RWPE1 (cell line): ENCODE data around the gene CTNNAL1.

ENCODE experiments used
- CTCF ChIA-PET: fragments of 350-600 bp; sonication (Branson Sonifier 250); formaldehyde crosslinking; extraction: SDS; loops from one replicate; lab custom pipeline; 2021; lab: Yijun Ruan, JAX
- POLR2A ChIA-PET: fragments of 400-600 bp; formaldehyde crosslinking; extraction: SDS; loops from one replicate; lab custom pipeline; 2020; ENCODE audit warnings: antibody characterized with exemption; ENCODE audit not compliant: low non-redundant PET; lab: Yijun Ruan, JAX
- DNase-seq: peaks from one replicate; pipeline ENCODE4 v3.0.0; 2012; ENCODE audit warnings: low spot score
- H3K27ac ChIP-seq: fragments of 450-650 bp; 2 replicates; pipeline ENCODE4 v1.5.1; 2017
- TF ChIP-seq, protein P1 (sequence below): fragments of 450-650 bp; conservative IDR thresholded peaks from 2 replicates; pipeline ENCODE4 v1.5.1; 2017; ENCODE audit warnings: low read depth, mild to moderate bottlenecking

Gene CTNNAL1

DNA sequence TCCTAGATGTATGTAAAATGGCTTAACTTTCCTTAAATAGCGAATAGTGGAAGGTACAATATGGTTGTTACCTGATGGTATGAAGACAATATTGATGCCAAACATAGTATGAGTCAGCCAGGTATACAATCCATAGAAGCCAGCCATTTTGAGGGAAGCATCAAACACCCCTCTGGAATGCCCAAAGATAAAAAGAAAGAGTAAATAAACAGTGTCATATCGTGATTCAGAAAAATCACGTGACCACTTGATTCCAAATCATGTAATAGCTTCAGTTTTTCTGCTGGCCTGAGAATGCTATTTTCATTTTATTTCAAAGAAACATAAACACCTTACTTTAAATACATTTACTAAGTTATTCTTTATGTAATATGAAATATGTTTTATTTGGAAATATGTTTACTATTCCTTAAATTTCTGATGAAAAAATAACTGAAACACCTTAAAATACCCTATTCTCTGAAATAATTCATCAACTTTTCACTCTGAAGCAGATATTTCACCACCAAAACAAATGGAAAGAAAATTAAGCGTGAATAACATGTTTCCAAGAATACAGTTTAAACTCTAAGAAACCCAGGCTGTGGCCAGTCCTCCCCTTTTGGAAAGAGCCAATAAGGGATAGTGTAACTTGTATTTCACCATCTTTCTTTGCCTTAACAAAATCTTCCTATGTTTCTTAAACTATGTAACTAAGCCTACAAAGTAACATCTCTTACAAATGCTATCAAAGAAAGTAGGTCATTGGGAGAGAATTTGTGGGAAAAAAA, 24.8 kb upstream of the CTNNAL1 start:
- H3K27ac ChIP-seq, result no peak overlapping the region
- CTCF ChIA-PET, result no interaction called here
- peak; percentile 77 for DNase-seq
- TF ChIP-seq, protein P1, sequence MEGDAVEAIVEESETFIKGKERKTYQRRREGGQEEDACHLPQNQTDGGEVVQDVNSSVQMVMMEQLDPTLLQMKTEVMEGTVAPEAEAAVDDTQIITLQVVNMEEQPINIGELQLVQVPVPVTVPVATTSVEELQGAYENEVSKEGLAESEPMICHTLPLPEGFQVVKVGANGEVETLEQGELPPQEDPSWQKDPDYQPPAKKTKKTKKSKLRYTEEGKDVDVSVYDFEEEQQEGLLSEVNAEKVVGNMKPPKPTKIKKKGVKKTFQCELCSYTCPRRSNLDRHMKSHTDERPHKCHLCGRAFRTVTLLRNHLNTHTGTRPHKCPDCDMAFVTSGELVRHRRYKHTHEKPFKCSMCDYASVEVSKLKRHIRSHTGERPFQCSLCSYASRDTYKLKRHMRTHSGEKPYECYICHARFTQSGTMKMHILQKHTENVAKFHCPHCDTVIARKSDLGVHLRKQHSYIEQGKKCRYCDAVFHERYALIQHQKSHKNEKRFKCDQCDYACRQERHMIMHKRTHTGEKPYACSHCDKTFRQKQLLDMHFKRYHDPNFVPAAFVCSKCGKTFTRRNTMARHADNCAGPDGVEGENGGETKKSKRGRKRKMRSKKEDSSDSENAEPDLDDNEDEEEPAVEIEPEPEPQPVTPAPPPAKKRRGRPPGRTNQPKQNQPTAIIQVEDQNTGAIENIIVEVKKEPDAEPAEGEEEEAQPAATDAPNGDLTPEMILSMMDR, result no peak
- POLR2A ChIA-PET, result no interaction called here

DNA sequence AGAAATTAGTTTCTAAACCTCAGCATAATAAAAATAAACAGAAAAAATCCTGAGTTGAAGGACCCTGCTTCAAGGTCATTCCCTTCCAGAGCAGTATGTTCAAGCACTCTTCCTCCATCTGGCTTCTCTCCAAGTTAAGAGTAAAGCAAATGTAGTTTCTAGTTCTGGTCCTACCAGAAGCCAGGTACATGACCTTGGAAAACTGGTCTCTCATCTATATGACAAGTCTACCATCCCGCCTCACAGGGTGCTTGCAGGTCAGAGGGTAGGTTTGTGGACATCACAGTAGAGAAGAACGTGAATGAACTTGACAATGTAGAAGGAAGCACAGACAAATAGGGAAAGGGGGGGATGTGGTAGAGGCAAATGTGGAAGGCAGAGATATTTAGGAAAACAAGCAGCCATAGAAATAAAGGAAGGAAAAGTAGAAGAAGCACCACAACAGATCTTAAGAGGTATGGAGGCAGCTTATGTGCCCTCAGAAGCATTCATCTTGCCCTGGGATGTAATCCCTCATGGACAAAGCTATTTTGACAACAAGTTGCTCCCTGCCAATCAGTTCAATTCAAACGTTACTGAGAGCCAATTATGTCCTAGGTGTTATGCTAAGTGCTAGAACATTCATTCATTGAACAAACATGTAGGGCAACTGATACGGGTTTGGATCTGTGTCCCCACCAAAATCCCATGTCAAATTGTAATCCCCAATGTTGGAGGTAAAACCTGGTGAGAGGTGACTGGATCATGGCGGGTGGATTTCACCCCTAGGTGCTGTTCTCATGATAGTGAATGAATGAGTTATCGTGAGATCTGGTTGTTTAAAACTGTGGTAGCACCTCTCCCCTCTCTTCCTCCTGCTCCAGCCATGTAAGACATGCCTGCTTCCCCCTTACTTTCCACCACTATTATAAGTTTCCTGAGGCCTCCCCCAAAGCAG, 23.7 kb upstream of the CTNNAL1 start:
- TF ChIP-seq, protein P1, result no peak
- no peak overlapping the region for H3K27ac ChIP-seq
- ChIA-PET CTCF (interaction anchor here (0.5 kb wide), 1 partner anchor 35 kb away, joined by 3 read pairs; no protein-coding TSS in a partner anchor), POLR2A (no interaction called here)
- no peak for DNase-seq

DNA sequence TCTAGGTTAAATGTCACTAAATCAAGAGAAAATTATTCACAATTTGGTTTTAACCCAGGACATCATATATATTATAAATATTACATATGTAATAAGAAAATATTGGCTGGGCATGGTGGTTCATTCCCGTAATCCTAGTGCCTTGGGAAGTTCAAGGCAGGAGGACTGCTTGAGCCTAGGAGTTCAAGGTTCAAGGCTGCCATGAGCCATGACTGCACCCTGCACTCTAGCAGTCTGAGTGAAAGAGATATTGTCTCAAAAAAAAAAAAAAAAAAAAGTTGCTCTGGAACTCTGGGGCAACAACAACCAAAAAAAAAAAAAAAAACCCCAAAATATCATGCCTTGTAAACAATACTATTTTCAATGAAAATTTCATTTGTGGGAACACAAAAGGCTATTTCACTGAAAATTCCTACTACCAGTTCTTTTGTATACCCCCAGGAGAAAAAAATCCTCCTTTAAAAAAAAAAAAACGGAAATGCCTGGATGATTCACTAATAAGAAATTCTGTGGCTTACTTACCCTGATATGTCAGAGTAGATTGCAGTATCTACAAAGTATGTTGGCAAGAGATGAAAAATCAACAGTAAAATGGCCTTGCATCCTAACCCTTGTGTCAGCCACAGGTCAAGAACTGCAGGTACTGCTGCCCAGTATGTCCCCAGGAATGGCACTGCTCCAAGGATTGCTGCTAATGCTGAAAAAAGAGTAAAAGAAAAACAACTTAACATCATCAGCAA, 22.6 kb upstream of the CTNNAL1 start:
- CTCF ChIA-PET, result no interaction called here
- TF ChIP-seq, protein P1, result no peak

DNA sequence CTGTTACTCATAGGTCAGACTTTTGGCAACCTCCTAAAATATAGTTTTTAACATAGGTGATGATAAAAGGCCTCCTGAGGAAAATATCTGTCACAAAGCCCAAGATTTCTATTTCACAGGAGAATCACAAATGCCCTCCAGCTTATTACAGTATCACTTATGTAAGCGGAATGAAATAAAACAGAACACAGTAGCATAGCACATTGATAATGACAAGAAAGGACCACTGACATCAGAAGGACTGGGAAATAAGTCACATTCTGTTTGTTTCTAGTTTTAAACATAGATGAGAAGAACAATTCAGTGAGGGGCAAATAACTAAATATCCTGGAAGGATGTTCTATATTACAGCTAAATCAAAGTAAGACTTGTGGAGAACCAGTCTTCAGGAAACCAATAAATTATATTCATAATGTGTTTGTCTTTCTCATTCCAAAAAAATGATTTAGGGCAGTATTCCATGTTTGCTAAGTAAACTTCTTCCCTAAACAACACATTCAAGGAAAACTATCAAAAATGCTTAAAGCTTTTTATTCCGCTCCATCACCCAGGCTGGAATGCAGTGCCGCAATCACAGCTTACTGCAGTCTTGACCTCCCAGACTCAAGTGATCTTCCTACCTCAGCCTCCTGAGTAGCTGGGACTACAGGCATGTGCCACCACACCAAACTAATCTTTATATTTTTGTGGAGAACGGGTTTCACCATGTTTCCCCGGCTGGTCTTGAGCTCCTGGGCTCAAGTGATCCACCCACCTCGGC, 20.8 kb upstream of the CTNNAL1 start:
- peak overlapping the region; percentile 1; the same call in 1 of the 2 replicates for H3K27ac ChIP-seq
- DNase-seq, result no peak
- TF ChIP-seq, protein P1, result no peak
- CTCF ChIA-PET, result interaction anchor here (0.7 to 1.0 kb wide), 3 partner anchors 10 to 284 kb away, joined by 3 to 4 read pairs (median 3); no protein-coding TSS in a partner anchor
- POLR2A ChIA-PET, result no interaction called here

More for the DNA sequence above, 22.6 kb upstream of the CTNNAL1 start:
- POLR2A ChIA-PET, result no interaction called here
- H3K27ac ChIP-seq, result no peak overlapping the region
- DNase-seq, result peak; percentile 92

DNA sequence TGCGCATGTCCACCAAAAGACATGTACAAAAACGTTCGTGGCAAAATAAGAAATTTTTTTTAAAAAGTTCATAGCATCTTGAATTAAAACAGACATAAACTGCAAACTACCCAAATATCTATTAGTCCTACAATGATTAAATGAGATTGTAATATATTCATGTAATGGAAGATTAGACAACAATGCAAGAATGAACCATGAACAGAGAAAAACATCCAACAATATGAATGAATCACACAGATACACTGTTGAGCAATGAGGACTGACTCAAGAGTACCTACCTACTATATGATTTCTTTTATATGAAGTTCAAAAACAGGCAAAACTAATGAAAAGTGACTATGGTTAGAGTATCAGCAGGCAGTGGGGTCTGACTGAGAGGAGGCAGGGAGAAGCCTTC, 17.9 kb upstream of the CTNNAL1 start:
- ChIA-PET CTCF (no interaction called here), POLR2A (no interaction called here)
- no peak overlapping the region for H3K27ac ChIP-seq
- peak; percentile 36 for DNase-seq
- TF ChIP-seq, protein P1, result no peak
